GM18861 (cell line): ENCODE measurements around the gene ICE1.
"Not testable (repeated sequence)": the region's sequence is repeated elsewhere in the genome, so short reads cannot be mapped to it uniquely, and the experiment has no call there.

Experiments
- ATAC-seq: cut with Tn5 transposase; IDR thresholded peaks from one replicate; pipeline ENCODE4 v1.9.1; 2021; ENCODE audit not compliant: unreplicated experiment

ICE1 gene

DNA sequence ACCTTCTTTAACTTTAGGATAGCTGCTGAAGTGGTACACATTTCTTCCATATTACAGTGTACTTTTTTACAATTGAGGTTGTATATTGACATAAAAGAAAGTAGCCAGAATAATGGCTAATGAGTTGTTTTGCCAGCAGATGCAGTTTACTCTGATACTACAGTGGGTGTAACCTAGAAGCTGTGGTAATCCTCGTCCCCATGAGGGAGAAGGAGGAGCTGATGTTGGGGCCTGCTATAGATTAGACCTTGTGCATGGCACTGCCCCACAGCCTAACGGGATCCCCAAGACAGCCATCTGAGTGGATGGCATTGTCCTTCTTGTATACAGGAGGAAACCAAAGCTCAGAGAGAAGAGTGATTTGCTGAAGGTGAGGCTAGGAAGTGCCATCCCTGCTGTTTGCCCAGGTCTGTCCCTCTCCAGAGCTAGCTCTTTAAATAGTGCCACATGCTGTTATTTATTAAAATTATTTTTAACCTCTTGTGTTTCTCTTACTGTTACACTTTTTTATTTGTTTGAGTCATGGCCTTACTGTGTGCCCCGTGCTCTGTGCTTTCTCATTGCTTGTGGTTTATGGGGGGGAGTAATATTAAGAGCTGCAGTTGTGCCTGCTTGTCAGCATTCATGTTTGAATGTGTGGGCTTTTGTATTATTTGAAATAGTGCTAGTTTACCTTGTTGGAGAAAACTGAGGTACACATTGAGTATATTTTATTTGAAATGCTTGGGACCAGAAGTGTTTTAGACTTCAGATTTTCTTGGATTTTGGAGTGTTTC lies 65.3 kb downstream of the ICE1 start:
- ATAC-seq, result no peak

GRCh38 chr5:5490774-5491347 lies 68.4 kb downstream of the ICE1 start:
- ATAC-seq, result no peak

GRCh38 chr5:5492087-5492933 lies 69.8 kb downstream of the ICE1 start:
- peak; percentile 57 for ATAC-seq

- ATAC-seq, result not testable (repeated sequence)
Observed at GRCh38 chr5:5492934-5493271, 70.4 kb downstream of the ICE1 start.

- peak; percentile 51 for ATAC-seq
Observed at GRCh38 chr5:5494489-5495402, 72.3 kb downstream of the ICE1 start.

GRCh38 chr5:5497152-5497788 lies 74.8 kb downstream of the ICE1 start:
- peak; percentile 37 for ATAC-seq

- ATAC-seq, result no peak
Observed at GRCh38 chr5:5499442-5499841, 77.0 kb downstream of the ICE1 start.

DNA sequence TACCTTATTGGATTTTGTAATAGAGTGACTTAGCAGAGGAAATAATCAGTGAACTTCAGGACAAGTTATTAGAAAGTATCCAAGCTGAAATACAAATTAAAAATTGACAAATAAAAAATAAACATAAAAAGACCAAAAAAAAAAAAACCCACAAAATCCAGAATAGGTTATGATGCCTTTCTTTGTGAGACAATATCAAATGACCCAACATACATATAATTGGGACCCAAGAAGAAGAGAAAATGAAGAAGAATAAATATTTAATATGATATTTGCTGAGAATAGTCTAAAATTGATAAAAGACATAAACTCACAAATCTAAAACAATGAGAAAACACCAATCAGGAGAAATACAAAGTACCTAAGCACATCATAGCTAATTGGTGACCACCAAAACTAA lies 81.8 kb downstream of the ICE1 start:
- ATAC-seq, result no peak

DNA sequence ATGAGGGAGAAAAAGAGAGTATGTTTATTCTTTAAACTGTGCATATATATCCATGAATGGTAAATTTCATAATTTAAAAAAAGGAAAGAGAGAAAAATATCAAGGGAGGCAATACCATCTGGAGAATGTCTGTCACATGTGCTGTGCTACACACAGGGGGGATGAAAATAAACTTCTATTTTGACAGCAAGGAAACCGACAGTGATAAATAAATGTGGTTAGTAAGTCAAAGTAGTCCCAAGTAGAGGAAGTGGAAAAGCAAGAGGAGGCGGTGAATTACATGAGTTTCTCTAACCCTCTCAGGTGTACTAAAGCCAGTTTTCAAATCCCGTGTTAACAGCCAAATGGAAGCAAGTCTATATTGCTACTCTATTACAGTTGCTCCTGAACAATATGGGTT lies 83.3 kb downstream of the ICE1 start:
- ATAC-seq, result no peak

GRCh38 chr5:5508391-5508790 lies 85.9 kb downstream of the ICE1 start:
- no peak for ATAC-seq

DNA sequence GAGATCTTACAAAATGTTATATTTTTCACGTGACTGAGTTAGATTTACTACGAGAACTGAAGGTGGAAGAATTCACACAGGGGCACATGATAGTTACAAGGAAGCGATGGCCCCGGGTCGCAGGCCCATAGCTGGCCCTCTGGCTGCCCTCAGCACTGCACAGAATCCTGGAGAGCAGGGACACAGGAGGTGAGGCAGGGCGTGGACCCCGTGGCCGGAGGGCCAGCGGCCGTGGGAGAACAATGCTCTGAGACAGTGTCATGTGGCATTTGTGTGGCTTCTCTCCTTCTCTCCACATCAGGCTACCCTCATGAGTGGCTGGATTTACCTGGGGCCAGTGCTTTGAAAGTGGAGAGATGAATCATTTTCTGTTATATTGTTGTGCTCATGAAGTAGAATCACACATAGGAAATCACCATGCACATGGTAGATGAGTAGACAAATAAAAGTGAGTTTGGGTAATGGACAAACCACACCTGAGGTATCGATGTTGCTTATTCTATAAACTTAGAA lies 89.5 kb downstream of the ICE1 start:
- ATAC-seq, result no peak

GRCh38 chr5:5512543-5512942 lies 90.1 kb downstream of the ICE1 start:
- no peak for ATAC-seq

GRCh38 chr5:5520622-5521021 lies 98.1 kb downstream of the ICE1 start:
- ATAC-seq, result not testable (repeated sequence)

- ATAC-seq, result no peak
Observed at GRCh38 chr5:5521029-5521428, 98.6 kb downstream of the ICE1 start.

DNA sequence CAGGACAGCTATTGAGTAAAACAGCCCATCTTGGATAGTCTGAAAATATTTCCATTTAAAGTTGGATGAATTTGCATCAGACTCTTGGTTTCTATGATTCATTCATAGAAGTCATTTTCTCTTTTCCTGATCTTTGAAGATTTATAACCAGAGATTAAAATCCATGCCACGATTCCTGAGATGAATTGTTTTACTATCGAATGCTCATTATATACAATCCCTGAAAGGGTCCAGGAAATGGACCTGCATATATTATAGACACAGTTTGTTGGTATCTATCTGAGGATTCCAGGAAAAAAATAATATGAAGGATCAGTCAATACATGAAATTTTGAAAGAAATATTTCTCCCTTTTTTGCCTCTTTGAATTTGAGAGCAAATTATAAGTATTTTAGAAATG lies 99.0 kb downstream of the ICE1 start:
- ATAC-seq, result no peak

DNA sequence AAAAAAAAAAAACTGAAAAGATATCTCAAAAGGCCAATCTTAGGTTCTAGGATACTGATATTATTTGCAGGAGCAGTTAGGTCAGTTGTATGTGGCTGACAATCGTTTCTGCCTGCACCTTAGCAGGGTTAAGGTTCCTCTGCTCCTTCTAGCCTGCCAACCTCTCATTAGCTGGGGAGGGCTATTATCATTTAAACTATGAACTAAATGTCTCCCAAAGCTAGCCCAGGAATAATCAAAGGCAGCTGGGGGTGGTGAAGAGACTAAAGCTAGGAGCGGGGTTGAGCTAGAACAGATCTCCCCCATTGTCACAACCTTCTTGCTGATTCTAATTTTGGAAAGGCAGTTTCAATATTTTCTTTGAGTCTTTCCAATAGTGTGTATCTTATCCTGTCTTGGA lies 99.9 kb downstream of the ICE1 start:
- ATAC-seq, result no peak

GRCh38 chr5:5523066-5523505 lies 100.6 kb downstream of the ICE1 start:
- peak; percentile 96 for ATAC-seq

GRCh38 chr5:5524327-5524726 lies 101.8 kb downstream of the ICE1 start:
- no peak for ATAC-seq

DNA sequence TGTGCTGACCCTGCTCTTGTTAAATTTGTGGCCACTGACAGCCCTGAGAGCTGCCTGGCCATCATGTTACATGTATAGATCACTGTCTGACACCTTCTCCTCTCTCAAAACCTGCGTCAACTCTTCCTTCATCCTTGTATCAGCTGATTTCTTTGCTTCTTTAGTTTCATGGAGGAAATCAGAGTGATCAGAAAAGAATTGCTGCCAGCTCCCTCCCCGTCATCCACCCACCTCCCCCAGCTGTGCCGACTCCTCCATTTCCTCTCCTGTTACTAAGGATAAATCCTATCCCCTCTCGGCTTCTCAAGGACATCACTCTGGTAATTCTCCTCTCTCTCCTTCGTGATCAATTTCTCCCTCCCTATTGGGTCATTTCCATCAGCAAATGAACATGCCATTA lies 108.9 kb downstream of the ICE1 start:
- no peak for ATAC-seq
